HepG2 (cell line): Measurements from ENCODE around the gene DNAL4.

ENCODE experiments used
- ATF3 ChIP-seq: sonication (generic); formaldehyde crosslinking; IDR thresholded peaks from 2 replicates; pipeline ENCODE4 v1.4.0; 2020; ENCODE audit warnings: missing genetic modification reagents
- CTCF ChIP-seq: sonication (generic); formaldehyde crosslinking; IDR thresholded peaks from 2 replicates; pipeline ENCODE4 v1.5.0; 2020; ENCODE audit warnings: mild to moderate bottlenecking, missing genetic modification reagents, moderate library complexity
- EP300 ChIP-seq, 3 experiments: sonication (generic) in 1 of 3; formaldehyde crosslinking in 1 of 3; IDR thresholded peaks; 2 replicates each; pipeline versions ENCODE4 v1.5.1 to v1.6.1; 2011 to 2020; ENCODE audit warnings: low read depth in 2 of 3, low read length in 2 of 3, borderline replicate concordance in 1 of 3, improper control_type of control experiment in 1 of 3, mild to moderate bottlenecking in 1 of 3, missing genetic modification reagents in 1 of 3, moderate library complexity in 1 of 3
- GABPB1 ChIP-seq: IDR thresholded peaks from 2 replicates; pipeline ENCODE4 v1.6.1; 2016; ENCODE audit warnings: mild to moderate bottlenecking, missing genetic modification reagents, moderate library complexity, missing compliant biosample characterization
- POLR2A ChIP-seq, 2 experiments: IDR thresholded peaks; 2 replicates each; pipeline ENCODE4 v1.6.1; 2011; ENCODE audit warnings: low read depth in 2 of 2, low read length in 2 of 2, mild to moderate bottlenecking in 1 of 2, moderate library complexity in 1 of 2; ENCODE audit not compliant: insufficient read depth in 1 of 2
- RAD21 ChIP-seq: fragments of 450-650 bp; formaldehyde crosslinking; IDR thresholded peaks from 2 replicates; pipeline ENCODE4 v1.5.0; 2020; ENCODE audit warnings: mild to moderate bottlenecking
- RXRA ChIP-seq: sonication (generic); formaldehyde crosslinking; IDR thresholded peaks from 2 replicates; pipeline ENCODE4 v1.5.1; 2020; ENCODE audit warnings: missing genetic modification reagents
- TAF1 ChIP-seq: sonication (generic); formaldehyde crosslinking; IDR thresholded peaks from 2 replicates; pipeline ENCODE4 v1.4.0; 2020; ENCODE audit warnings: missing genetic modification reagents
- U2AF1 ChIP-seq: fragments of 200-400 bp; formaldehyde crosslinking; optimal IDR thresholded peaks from 2 replicates; pipeline ENCODE3; 2017; ENCODE audit warnings: mild to moderate bottlenecking, low read depth, low read length
- ZNF510 ChIP-seq: sonication (generic); formaldehyde crosslinking; IDR thresholded peaks from 2 replicates; pipeline ENCODE4 v1.4.0; 2020; ENCODE audit warnings: low read depth, mild to moderate bottlenecking, missing genetic modification reagents

- TF ChIP-seq RAD21 (CRISPR knock-in tag) (no peak), ZNF510 (CRISPR knock-in tag) (no peak), TAF1 (CRISPR knock-in tag) (no peak), CTCF (CRISPR knock-in tag) (no peak), EP300 (IDR thresholded peaks at IDR 0.05; ENCODE audit: low read depth in 2 of 2, low read length in 2 of 2) (no peak), EP300 (CRISPR knock-in tag; IDR thresholded peaks at IDR 0.05; ENCODE audit: borderline replicate concordance) (no peak), POLR2A (IDR thresholded peaks at IDR 0.05; ENCODE audit: insufficient read depth in 1 of 2, low read depth in 2 of 2, low read length in 2 of 2) (no peak), RXRA (CRISPR knock-in tag) (no peak), GABPB1 (CRISPR knock-in tag) (no peak), ATF3 (no peak), U2AF1 (no peak)
Measured at GRCh38 chr22:38772623-38772873, 21.4 kb downstream of the DNAL4 start.
